Activated T-cell treated with anti-CD3 and anti-CD28 coated beads, Interleukin-2, amount 50 U/mL, for 24 hours (primary cell): ENCODE data around the gene CAMLG.

Source experiments
- DNase-seq: peaks from one replicate; pipeline ENCODE4 v3.0.0-alpha.2; 2020
- H3K27ac Mint-ChIP-seq: 2 replicates; pipeline ENCODE4 v1.8.0; 2020; ENCODE audit warnings: mild to moderate bottlenecking, mixed read lengths
- H3K27me3 Mint-ChIP-seq: 2 replicates; pipeline ENCODE4 v1.8.0; 2020; ENCODE audit warnings: mixed read lengths
- H3K36me3 Mint-ChIP-seq: 2 replicates; pipeline ENCODE4 v1.8.0; 2020; ENCODE audit warnings: low read depth, mixed read lengths
- H3K4me1 Mint-ChIP-seq: 2 replicates; pipeline ENCODE4 v1.8.0; 2020; ENCODE audit warnings: low read depth, mixed read lengths
- H3K4me3 Mint-ChIP-seq: 2 replicates; pipeline ENCODE4 v1.8.0; 2020; ENCODE audit warnings: mild to moderate bottlenecking, moderate library complexity, mixed read lengths
- H3K9me3 Mint-ChIP-seq: 2 replicates; pipeline ENCODE4 v1.8.0; 2020; ENCODE audit warnings: mixed read lengths

Gene CAMLG

DNA sequence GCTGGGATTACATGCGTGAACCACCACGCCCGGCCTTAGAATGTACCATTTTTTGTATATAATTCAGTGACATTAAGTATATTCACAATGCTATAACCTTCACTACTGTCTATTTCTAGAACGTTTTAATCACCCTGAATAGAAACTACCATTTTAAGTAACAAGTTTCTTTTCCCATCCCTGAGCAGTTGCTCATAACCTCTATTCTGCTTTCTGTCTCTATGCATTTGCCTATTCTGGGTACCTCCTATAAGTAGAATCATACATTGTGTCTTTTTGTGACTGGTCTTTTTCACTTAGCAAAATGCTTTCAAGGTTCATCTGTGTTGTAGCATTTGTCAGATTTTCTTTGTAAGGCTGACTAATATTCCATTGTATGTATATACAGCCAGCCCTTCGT lies 60.1 kb downstream of the CAMLG start:
- no peak overlapping the region for H3K4me3 Mint-ChIP-seq
- no peak for DNase-seq
- H3K27ac Mint-ChIP-seq, result peak overlapping the region; percentile 71
- peaks cover 4% of the 10 kb centered on the region for H3K4me1 Mint-ChIP-seq
- peaks cover 91% of the 10 kb centered on the region for H3K36me3 Mint-ChIP-seq
- no peaks in the 10 kb centered on the region for H3K27me3 Mint-ChIP-seq
- H3K9me3 Mint-ChIP-seq, result no peaks in the 10 kb centered on the region
